EH (cell line): Measurements from ENCODE around the gene LSM2.
"Not testable (repeated sequence)": the region's sequence is repeated elsewhere in the genome, so short reads cannot be mapped to it uniquely, and the experiment has no call there.

Source experiments
- DNase-seq: peaks from one replicate; pipeline ENCODE4 v3.0.0-alpha.2; 2015; ENCODE audit warnings: low read depth

LSM2 gene

DNA sequence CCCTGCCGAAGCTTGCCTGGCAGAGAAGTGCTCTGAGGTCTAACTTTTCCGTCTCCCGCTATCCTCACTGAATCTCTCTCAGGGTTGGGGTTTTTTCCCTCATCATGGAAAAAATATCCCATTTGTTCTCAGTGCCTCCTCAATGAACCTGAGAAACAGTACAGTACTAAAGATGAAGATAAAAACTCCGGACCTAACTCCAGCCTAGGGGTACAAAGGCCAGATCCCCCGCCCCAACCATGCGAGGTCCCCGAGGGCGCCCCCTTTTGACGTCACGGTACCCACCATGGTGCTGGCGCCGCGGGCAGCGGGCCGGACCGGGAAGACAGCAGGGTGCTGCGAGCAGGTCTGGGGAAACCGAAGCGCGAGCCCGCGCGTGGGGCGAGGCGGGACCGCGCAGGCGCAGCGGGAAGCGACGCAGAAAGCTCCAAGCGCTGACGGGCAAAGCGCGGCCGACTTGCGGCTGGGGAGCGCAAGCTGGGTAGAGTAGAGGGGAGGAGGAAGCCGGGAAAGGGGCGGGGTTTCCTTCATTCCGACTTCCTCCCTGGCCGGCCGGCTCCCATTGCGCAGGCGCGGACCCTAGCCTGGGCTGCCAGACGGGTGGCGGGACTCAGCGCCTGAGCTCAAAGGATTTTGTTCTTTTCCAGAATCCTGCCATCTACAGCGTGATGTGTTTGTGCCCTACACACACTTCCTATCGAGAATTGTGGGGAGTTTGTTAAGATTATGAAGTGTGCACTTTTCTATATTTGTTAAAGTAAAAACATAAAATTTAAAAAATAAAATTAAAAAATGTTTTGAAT lies at the start of gene LSM2:
Gene LSM2 (minus strand): TSS at position 497 of the 803 bp plus-strand sequence. CDS start 209 bp downstream, at position 288.
- DNase-seq, result peak; percentile 98

DNA sequence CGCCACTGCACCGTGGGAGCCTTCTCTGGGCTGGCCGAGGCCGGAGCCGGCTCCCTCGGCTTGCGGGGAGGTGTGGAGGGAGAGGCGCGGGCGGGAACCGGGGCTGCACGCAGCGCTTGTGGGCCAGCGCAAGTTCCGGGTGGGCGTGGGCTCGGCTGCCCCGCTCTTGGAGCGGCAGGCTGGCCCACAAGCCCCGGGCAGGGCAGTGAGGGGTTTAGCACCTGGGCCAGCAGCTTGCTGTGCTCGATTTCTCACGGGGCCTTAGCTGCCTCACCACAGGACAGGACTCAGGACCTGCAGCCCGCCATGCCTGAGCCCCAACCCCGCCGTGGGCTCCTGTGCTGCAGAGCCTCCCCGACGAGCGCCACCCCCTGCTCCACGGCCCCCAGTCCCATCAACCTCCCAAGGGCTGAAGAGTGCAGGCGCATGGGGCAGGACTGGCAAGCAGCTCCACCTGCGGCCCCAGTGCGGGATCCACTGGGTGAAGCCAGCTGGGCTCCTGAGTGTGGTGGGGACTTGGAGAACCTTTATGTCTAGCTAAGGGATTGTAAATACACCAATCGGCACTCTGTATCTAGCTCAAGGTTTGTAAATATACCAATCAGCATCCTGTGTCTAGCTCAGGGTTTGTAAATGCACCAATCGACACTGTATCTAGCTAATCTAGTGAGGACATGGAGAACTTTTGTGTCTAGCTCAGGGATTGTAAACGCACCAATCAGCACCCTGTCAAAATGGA lies 45.4 kb upstream of the LSM2 start:
- DNase-seq, result not testable (repeated sequence)

DNA sequence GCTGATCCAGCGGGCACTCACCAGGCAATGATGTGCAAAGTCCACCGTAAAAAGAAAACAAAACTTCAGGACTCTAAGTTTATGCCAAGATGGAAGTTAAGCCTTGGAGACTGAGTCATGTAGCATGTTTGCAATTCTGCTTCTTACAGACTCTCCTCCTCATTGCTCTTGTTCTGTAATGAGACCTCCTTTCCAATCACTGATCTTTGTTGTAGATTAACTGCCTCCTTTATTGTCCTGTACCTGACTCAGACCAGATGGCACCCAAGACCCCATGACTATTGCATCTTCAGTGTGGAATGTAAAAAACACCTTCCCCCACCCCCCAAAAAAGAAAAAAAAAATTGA lies 44.7 kb upstream of the LSM2 start:
- DNase-seq, result peak; percentile 24

DNA sequence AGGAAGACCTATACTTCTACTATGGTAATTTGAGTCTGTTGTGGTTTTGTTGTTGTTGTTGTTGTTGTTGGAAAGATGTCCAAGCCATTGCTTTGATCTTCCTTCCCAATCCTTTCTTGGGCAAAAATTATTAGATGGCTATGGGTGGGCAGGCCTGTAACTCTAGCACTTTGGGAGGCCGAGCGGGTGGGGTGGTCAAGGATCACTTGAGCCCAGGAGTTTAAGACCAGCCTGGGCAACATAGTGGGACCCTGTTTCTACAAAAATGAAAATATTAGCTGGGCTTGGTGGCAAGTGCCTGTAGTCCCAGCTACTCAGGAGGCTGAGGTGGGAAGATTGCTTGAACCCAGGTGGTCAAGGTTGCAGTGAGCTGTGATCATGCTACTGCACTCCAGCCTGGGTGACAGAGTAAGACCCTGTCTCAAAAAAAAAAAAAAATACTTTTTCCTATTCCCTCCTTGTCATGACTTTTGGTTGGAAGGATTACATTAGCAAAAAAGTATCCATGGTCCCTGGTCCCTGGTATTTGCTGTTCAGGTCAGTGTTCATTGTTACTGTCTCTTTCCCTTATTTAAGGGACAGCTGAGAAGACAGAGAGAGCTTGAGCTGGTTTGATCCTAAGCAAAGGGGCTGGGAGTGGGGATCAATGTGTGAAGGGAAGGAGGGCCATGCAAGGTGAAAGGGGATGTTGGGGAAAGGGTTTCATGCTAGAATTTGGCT lies 44.2 kb upstream of the LSM2 start:
- no peak for DNase-seq

DNA sequence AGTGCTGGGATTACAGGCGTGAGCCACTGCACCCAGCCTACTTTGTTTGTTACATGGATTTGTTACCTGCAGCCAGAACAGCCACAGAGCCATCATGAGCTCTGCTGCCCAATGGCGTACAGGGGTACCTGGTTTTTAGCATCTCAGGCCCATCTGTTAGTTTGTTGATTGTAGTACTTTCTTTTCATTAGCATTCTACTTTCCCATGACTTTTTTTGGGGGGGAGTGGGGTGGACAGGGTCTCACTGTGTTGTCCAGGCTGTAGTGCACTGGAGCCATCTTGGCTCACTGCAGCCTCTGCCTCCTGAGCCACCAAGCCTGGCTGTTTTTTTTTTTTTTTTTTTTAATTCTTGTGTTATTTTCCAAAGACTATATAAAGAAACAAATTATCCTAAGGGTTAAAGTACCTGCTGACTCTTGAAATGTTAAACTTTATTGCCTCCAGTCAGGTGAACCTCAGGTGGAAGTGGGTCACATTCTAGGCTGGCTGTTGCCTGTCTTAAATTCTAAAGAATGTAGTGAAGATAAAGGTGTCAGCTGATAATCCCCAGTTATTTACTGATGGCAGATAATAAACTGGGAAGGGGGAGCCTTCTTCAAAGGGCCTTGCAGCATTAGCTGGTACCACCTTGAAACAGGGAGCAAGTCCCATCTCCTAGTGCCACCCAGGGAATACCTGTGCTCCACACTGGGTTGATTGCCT lies 40.7 kb upstream of the LSM2 start:
- DNase-seq, result no peak

DNA sequence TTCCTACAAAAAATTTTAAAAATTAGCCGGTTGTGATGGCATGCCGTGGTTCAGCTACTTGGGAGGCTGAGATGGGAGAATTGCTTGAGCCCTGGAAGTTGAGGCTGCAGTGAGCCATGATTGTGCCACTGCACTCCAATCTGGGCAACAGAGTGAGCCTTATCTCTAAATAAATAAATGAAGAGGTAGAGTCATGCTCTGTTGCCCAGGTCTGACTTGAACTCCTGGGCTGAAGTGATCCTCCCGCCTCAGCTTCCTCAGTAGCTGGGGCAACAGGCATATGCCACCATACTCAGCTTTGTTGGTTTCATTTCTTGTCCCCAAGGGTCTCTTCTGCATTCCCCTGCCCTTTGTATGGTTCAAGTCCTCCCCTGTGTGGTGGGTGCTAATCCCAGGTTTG lies 37.7 kb upstream of the LSM2 start:
- no peak for DNase-seq

DNA sequence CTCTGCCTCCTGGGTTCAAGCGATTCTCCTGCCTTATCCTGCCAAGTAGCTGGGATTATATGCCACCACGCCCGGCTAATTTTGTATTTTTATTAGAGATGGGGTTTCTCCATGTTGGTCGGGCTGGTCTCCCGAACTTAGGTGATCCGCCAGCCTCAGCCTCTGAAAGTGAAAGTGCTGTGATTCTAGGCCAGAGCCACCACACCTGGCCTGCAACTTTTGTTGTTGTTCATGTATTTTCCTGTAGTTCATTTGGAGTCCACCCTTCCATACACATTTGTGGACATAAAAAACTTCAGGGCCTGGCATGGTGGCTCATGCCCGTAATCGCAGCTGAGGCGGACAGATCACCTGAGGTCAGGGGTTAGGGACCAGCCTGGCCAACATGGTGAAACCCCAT lies 35.3 kb upstream of the LSM2 start:
- no peak for DNase-seq

DNA sequence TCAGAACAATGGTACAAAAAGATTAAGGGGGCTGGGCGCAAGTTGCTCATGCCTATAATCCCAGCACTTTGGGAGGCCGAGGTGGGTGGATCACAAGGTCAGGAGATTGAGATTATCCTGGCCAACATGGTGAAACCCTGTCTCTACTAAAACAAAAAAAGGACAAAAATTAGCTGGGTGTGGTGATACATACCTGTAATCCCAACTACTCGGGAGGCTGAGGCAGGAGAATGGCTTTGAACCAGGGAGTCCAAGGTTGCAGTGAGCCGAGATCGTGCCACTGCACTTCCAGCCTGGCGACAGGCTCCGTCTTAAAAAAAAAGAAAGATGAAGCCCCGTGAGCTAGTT lies 33.0 kb upstream of the LSM2 start:
- DNase-seq, result not testable (repeated sequence)

DNA sequence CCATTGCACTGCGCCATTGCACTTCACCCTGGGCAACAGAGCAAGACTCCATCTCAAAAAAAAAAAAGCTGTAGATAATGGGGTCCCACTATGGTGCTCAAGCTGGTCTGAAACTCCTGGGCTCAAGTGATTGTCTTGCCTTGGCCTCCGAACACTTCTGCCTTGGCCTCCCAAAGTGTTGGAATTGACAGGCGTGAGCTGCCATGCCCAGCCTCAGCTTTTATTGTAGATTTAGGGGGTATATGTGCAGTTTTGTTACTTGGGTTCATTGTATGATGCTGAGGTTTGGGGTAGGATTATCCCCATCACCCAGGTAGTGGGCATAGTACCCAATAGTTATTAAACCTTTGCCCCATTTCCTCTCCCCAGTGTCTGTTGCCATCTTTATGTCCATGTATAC lies 32.2 kb upstream of the LSM2 start:
- DNase-seq, result no peak

DNA sequence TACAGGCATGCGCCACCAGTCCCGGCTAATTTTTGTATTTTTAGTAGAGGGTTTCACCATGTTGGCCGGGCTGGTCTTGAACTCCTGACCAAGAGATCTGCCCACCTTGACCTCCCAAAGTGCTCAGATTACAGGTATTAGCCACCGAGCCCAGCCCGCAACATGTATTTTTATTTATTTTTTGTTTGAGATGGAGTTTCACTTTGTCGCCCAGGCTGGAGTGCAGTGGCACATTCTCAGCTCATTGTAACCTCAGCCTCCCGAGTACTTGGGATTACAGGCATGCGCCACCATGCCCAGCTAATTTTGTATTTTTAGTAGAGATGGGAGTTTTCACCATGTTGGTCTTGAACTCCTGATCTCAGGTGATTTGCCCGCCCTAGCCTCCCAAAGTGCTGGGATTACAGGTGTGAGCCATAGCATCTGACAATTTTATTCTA lies 31.4 kb upstream of the LSM2 start:
- DNase-seq, result not testable (repeated sequence)

DNA sequence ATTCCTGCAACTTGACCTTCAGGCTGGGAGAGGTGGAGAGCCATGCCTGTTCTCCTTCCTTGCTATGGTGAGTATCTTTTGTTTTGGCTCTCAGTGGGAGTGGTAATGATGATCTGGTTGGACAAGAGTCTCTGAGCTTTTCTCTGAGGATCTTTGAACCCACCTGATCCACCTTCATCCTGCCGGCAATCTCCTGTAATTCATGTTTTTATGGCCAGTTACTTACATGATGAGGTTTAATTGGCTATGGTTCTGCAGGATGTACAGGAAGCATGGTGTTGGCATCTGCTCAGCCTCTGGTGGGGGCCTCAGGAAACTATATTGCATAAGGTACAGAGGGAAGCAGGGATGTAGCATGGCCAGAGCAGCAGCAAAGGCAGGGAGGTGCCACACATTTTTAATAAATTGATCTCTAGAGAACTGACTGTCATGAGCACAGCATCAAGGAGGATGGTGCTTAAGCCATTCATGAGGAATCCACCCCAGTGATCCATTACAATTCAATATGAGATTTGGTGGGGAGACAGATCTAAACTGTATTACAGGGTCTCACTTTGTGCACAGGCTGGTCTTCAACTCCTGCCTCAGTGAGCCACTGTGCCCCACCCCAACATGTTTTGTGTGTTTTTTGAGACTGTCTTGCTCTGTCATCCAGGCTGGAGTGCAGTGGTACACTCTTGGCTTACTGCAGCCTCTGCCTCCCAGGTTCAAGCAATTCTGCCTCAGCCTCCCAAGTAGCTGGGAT lies 30.8 kb upstream of the LSM2 start:
- DNase-seq, result peak; percentile 42

DNA sequence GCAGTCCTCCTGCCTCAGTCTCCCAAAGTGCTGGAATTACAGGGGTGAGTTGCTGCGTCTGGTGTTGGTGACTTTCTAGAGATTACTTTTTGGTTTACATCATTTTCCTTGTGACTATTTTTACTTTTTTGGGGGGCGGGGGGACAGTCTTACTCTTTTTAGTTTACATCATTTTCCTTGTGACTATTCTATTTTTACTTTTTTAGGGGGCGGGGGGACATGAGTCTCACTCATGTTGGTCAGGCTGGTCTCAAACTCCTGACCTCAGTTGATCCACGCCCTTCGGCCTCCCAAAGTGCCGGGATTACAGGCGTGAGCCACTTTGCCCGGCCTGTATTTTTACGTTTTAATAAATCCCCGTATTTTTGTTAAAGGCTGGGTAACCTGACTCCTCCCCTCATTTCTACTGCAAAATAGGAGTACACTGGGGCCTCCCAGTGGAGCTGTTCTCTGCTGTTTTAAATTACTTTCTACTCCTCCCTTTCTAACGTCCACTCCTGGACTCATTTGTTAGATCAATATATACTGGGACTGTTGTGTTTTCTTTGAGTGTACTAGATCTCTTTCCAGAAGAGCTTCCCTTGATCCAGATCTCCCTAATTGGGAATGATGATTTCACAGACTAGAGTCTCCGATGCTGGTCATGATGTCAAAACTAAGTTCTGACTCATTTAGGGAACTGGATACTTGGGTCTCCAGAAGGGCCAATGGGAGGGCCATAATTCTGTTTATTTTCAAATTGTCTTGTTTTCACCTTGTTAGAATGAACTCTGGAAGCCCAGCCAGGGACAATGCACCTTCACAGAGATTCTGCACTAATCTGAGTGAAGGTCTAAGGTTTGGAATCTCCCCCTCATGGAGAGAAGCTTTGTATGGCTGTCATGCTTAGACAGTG lies 30.0 kb upstream of the LSM2 start:
- peak; percentile 53 for DNase-seq

DNA sequence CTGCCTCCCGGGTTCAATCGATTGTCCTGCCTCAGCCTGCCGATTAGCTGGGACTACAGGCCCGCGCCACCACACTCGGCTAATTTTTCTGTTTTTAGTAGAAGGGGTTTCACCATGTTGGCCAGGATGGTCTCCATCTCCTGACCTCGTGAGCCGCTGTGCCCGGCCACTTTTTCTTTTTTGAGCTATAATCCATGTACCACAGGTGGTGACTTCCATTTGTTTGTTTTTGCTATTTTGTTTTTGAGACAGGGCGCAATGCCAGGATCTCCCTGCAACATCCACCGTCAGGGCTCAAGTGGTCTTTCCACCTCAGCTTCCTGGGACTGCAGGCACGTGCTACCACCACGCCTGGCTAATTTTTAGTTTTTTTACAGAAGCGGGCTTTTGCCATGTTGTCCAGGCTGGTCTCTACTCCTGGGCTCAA lies 29.3 kb upstream of the LSM2 start:
- no peak for DNase-seq

DNA sequence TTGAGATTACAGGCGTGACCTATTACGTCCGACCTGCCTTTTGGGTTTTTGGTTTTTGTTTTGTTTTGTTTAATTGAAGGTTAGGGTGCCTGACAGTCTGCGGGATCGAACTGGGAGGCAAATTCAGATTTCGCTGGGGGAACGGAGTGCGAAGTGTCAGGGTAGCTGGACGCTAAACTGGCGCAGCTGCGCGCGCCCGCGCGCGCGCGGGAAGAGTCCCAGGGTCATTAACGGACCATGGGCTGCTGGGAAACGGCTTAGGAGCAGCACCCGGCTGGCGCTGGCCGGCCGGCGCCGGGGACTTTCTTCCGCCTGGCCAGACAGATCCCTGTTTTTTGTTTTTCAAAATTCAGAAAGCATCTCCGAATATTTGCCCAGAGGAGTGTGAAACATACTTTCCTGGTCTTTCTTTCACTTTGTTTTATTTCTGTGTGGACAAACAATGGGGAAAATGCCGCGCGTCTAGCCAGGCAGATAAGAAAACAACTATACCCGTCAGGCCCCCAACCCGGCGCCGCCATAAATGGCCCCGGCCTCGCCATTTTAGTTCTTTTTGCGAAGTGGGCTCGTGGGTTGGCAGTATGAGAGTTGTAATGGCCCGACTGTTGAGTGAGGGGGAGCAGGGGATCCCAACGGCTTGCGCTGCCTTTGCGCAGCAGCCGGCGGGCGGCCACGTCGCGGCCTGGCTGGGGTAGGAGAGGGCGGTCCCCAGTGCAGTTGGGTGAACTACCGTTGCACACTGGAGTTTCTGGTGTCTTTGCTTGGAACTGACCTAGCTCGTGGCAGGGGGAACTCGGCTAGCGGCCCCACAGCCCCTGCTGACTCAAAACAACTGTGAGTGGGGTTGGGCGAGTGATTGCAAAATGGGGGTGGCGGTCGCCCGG lies 27.8 kb upstream of the LSM2 start:
- DNase-seq, result peak; percentile 87

DNA sequence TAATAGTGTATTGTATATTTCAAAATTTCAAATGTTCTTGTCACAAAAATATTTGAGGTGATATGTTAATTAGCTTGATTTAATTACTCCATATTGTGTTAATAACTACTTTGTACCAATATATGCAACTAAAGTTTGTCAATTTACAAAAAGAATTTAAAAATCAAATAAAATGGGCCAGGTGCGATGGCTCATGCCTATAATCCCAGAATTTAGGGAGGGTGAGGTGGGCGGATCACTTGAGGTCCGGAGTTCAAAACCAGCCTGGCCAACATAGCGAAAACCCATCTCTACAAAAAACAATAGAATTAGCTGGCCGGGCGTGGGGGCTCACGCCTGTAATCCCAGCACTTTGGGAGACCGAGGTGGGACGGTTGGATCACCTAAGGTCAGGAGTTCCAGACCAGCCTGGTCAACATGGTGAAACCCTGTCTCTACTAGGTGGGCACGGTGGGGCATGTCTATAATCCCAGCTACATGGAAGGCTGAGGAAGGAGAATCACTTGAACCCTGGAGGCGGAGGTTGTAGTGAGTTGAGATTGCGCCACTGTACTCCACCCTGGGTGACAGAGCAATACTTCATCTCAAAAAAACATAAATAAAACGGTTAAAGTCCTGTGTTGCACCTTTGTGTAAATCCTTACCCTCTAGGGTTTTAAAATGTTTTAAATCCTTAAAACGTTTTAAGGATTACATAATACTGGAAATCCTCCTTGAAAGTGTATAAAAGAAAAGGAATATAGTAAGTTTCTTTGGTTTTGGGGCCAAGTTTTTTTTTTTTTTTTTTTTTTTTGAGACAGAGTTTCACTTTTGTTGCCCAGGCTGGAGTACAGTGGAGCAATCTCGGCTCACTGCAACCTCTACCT lies 24.8 kb upstream of the LSM2 start:
- DNase-seq, result no peak

DNA sequence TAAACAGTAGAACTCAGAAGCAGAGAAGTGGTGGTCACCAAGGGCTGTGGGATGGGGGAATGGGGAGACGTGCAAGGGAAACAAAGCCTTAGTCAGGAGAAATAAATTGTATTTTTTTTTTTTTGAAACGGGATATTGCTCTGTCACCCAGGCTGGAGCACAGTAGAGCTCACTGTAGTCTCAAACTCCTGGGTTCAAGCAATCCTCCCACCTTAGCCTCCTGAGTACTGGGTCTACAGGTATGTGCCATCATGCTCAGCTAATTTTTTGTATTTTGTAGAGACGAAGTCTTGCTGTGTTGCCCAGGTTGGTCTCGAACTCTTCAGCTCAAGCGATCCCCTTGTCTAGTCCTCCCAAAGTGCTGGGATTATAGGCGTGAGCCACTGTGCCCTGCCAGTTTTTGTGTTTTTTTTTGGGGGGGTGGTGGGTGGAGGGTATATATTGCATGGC lies 24.1 kb upstream of the LSM2 start:
- DNase-seq, result no peak

DNA sequence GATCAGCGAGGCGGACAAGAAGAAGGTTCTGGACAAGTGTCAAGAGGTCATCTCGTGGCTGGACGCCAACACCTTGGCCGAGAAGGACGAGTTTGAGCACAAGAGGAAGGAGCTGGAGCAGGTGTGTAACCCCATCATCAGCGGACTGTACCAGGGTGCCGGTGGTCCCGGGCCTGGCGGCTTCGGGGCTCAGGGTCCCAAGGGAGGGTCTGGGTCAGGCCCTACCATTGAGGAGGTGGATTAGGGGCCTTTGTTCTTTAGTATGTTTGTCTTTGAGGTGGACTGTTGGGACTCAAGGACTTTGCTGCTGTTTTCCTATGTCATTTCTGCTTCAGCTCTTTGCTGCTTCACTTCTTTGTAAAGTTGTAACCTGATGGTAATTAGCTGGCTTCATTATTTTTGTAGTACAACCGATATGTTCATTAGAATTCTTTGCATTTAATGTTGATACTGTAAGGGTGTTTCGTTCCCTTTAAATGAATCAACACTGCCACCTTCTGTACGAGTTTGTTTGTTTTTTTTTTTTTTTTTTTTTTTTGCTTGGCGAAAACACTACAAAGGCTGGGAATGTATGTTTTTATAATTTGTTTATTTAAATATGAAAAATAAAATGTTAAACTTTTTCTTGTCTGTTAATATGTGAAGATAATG lies 23.0 kb upstream of the LSM2 start:
- peak; percentile 65 for DNase-seq
